Glutamatergic neuron (in vitro differentiated cells): ENCODE data around the gene KLHL36. TPM values are rescaled to one million over a fixed set of nuclear protein-coding genes. Genes with fewer than 3 reads are reported as not detected.

ENCODE experiments used
- DNase-seq: peaks from one replicate; pipeline ENCODE4 v3.0.0; 2022
- H3K27ac Mint-ChIP-seq: one replicate; pipeline ENCODE4 v1.8.0; 2020; ENCODE audit warnings: mild to moderate bottlenecking, mixed read lengths, inconsistent platforms; ENCODE audit not compliant: unreplicated experiment
- H3K27me3 Mint-ChIP-seq: one replicate; pipeline ENCODE4 v1.8.0; 2020; ENCODE audit warnings: mild to moderate bottlenecking, moderate library complexity, mixed read lengths, inconsistent platforms; ENCODE audit not compliant: unreplicated experiment
- H3K36me3 Mint-ChIP-seq: one replicate; pipeline ENCODE4 v1.8.0; 2020; ENCODE audit warnings: mild to moderate bottlenecking, mixed read lengths, inconsistent platforms; ENCODE audit not compliant: unreplicated experiment
- H3K4me1 Mint-ChIP-seq: one replicate; pipeline ENCODE4 v1.8.0; 2020; ENCODE audit warnings: mild to moderate bottlenecking, low read depth, mixed read lengths, inconsistent platforms; ENCODE audit not compliant: unreplicated experiment
- H3K4me3 Mint-ChIP-seq: one replicate; pipeline ENCODE4 v1.8.0; 2020; ENCODE audit warnings: mild to moderate bottlenecking, mixed read lengths, inconsistent platforms; ENCODE audit not compliant: unreplicated experiment
- H3K9me3 Mint-ChIP-seq: one replicate; pipeline ENCODE4 v1.8.0; 2020; ENCODE audit warnings: mild to moderate bottlenecking, moderate library complexity, mixed read lengths, inconsistent platforms; ENCODE audit not compliant: unreplicated experiment
- total RNA-seq: library from RNA; stranded (reverse); fragmentation: NEBNext Ultra II Directional; extraction: Animal tissue kit (Norgen Biotek cat#: 25700); gene quantifications from one replicate; pipeline ENCODE4 v1.2.1, GENCODE V29; 2021; ENCODE audit not compliant: unreplicated experiment
- TF ChIP-seq, protein P1 (sequence below): fragments of 200-600 bp; sonication (generic); IDR thresholded peaks from one replicate; pipeline ENCODE4 v1.5.0; 2021; ENCODE audit not compliant: partially characterized antibody, unreplicated experiment

KLHL36 gene
- total RNA-seq, 1 donor from 2014 or later = 38.2 TPM

DNA sequence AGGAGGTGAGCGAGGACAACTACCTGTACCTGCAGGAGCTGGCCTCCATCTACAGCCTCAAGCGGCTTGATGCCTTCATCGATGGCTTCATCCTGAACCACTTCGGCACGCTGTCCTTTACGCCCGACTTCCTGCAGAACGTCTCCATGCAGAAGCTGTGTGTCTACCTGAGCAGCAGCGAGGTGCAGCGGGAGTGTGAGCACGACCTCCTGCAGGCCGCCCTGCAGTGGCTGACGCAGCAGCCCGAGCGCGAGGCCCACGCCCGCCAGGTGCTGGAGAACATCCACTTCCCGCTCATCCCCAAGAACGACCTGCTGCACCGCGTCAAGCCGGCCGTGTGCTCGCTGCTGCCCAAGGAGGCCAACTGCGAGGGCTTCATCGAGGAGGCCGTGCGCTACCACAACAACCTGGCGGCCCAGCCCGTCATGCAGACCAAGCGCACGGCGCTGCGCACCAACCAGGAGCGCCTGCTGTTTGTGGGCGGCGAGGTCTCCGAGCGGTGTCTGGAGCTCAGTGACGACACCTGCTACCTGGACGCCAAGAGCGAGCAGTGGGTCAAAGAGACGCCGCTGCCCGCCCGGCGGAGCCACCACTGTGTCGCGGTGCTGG, 9.0 kb downstream of the KLHL36 start:
- H3K9me3 Mint-ChIP-seq = peaks cover 4% of the 10 kb centered on the region
- H3K36me3 Mint-ChIP-seq = no peaks in the 10 kb centered on the region
- TF ChIP-seq, protein P1, sequence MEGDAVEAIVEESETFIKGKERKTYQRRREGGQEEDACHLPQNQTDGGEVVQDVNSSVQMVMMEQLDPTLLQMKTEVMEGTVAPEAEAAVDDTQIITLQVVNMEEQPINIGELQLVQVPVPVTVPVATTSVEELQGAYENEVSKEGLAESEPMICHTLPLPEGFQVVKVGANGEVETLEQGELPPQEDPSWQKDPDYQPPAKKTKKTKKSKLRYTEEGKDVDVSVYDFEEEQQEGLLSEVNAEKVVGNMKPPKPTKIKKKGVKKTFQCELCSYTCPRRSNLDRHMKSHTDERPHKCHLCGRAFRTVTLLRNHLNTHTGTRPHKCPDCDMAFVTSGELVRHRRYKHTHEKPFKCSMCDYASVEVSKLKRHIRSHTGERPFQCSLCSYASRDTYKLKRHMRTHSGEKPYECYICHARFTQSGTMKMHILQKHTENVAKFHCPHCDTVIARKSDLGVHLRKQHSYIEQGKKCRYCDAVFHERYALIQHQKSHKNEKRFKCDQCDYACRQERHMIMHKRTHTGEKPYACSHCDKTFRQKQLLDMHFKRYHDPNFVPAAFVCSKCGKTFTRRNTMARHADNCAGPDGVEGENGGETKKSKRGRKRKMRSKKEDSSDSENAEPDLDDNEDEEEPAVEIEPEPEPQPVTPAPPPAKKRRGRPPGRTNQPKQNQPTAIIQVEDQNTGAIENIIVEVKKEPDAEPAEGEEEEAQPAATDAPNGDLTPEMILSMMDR = no peak
- H3K4me3 Mint-ChIP-seq = no peak overlapping the region
- peaks cover 6% of the 10 kb centered on the region for H3K27me3 Mint-ChIP-seq
- H3K4me1 Mint-ChIP-seq = no peaks in the 10 kb centered on the region
- H3K27ac Mint-ChIP-seq = no peak overlapping the region
- DNase-seq = no peak

DNA sequence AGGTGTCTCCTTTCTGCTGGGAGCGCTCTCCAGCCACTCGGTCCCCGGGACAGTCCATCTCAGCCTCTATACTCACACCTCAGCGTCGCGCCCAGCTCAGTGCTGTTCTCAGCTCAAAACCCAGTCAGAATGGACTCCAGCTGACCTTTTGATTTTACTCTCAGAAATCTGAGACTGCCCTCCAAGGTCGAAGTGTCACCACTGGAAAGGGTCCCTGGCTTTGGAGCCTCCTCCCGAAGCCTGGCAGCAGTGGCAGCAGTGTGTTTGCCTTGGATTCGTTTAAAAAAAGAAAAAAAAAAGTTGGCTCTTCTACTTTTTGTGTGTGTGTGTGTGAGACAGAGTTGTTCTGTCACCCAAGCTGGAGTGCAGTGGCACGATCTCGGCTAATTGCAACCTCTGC, 10.4 kb downstream of the KLHL36 start:
- TF ChIP-seq, protein P1 = no peak
- H3K4me1 Mint-ChIP-seq = peaks cover 4% of the 10 kb centered on the region
- H3K27ac Mint-ChIP-seq = no peak overlapping the region
- no peak for DNase-seq
- peaks cover 4% of the 10 kb centered on the region for H3K27me3 Mint-ChIP-seq
- peaks cover 4% of the 10 kb centered on the region for H3K9me3 Mint-ChIP-seq
- no peak overlapping the region for H3K4me3 Mint-ChIP-seq
- H3K36me3 Mint-ChIP-seq = no peaks in the 10 kb centered on the region

DNA sequence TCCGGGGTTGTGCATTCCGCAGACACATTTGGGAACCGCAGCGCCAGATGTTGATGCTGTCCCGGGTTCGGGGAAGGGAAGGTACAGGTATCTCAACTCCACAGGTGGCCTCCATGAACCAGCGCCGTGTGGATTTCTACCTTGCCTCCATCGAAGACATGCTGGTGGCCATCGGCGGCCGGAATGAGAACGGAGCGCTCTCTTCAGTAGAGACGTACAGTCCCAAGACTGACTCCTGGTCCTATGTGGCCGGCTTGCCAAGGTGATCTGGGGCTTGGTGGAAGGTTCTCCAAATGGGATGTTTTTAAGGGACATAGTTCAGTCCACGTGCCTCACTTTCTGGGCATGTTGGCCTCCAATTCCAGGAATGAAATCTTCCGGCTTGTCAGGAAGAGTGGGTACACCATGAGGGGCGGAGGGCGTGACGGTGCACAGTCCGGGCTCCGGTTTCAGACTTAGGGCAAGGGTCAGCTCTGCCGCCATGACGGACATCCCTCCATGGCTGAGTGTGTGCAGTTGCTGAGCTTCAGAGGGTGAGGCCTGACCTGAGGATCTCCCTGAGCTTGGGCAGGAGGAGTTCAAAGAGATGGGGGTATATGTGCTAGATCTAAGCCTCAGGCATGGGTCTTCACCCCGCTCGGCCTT, 11.5 kb downstream of the KLHL36 start:
- TF ChIP-seq, protein P1 = no peak
- Mint-ChIP-seq H3K36me3 (no peaks in the 10 kb centered on the region), H3K4me3 (no peak overlapping the region), H3K9me3 (peaks cover 4% of the 10 kb centered on the region), H3K27ac (no peak overlapping the region), H3K27me3 (peaks cover 4% of the 10 kb centered on the region), H3K4me1 (peaks cover 6% of the 10 kb centered on the region)
- DNase-seq = no peak

DNA sequence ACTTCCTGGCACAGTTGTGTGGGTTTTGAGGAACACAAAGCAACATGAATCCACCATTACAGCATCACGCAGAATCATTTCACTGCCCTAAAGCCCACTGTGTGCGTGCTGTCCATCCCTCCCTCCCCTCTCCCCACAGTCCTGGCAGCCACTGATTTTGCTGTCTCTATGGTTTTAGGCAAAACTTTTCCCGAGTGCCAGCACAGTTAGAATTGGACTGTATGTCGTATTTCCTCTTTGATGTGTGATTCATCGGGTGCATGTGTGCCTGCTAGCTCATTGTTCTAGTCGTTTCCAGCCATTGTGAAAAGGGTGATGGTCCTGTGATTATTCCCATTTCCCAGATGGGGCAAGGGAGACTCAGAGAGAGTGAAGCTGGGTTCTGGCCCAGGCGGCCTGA, 12.7 kb downstream of the KLHL36 start:
- Mint-ChIP-seq H3K36me3 (no peaks in the 10 kb centered on the region), H3K9me3 (peaks cover 2% of the 10 kb centered on the region), H3K4me1 (peaks cover 6% of the 10 kb centered on the region), H3K27me3 (no peaks in the 10 kb centered on the region), H3K4me3 (no peak overlapping the region), H3K27ac (no peak overlapping the region)
- no peak for DNase-seq
- TF ChIP-seq, protein P1 = no peak

DNA sequence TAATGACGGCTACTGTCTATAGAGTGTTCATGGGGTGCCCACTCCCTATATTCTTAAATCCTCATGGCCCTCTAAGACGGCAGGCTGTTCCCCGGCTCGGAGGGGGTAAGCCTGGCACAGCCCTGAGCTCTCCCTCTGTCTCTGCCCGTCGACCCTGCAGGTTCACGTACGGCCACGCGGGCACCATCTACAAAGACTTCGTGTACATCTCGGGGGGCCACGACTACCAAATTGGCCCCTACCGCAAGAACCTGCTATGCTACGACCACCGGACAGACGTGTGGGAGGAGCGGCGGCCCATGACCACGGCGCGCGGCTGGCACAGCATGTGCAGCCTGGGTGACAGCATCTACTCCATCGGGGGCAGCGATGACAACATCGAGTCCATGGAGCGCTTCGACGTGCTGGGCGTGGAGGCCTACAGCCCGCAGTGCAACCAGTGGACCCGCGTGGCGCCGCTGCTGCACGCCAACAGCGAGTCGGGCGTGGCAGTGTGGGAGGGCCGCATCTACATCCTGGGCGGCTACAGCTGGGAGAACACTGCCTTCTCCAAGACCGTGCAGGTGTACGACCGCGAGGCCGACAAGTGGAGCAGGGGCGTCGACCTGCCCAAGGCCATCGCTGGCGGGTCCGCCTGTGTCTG, 13.2 kb downstream of the KLHL36 start:
- TF ChIP-seq, protein P1 = no peak
- peaks cover 6% of the 10 kb centered on the region for H3K4me1 Mint-ChIP-seq
- DNase-seq = no peak
- no peaks in the 10 kb centered on the region for H3K27me3 Mint-ChIP-seq
- H3K36me3 Mint-ChIP-seq = no peaks in the 10 kb centered on the region
- no peak overlapping the region for H3K27ac Mint-ChIP-seq
- H3K4me3 Mint-ChIP-seq = no peak overlapping the region
- peaks cover 2% of the 10 kb centered on the region for H3K9me3 Mint-ChIP-seq
